Measurements from ENCODE around the gene AGTRAP. TPM values are rescaled to one million over a fixed set of nuclear protein-coding genes. Genes with fewer than 3 reads are reported as not detected.

AGTRAP gene
- total and polyA plus RNA-seq, 9 of the 15 experiments (the other 6 are each of a cell fraction or from before 2014, with no cell fraction given): 26.8 to 105 (median 57.5) TPM

DNA sequence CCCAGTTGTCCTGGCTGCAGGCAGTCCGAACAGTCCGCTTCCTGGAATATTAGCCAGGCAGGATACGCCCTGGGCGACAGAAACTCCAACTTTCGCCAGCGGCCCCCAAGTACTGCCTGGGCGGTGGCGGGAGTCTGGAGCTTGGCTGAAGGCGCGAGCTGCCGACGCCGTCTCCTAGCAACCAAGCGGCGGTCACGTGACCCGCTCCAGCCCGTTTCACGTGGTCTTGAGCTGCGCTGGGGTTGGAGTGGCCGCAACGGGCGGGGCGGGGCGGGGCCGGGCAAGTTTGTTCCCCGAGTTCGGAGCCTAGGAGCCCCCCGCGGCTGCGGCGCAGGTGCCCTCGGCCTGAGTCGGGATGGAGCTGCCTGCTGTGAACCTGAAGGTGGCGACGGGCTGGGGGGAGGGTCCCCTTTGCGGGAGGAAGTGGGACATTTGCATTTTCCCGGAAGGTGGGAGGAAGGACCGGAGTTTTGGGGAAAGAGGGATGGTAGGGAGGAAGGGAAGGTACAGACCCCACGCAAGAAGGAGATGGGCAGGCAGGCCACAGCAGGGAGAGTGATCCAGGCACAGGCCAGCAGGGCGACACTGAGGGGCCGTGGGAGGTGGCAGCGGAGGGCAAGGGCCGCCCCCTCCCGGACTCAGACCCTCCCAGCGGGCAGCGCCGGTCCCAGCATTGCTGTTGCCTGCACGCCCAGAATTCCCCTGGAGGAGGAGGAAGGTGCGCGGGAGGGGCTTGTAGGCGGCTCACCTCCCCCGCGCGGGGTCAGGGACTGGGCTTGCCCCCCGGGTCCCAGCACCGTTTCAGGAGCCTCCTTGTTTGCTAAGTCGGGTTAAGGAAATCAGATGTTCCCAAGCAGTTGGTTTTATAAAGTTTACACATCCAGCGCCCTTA lies at the start of gene AGTRAP (continued):
- TF ChIP-seq, protein P1, sequence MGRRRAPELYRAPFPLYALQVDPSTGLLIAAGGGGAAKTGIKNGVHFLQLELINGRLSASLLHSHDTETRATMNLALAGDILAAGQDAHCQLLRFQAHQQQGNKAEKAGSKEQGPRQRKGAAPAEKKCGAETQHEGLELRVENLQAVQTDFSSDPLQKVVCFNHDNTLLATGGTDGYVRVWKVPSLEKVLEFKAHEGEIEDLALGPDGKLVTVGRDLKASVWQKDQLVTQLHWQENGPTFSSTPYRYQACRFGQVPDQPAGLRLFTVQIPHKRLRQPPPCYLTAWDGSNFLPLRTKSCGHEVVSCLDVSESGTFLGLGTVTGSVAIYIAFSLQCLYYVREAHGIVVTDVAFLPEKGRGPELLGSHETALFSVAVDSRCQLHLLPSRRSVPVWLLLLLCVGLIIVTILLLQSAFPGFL (CRISPR knock-in tag; IDR thresholded peaks at IDR 0.05): no peak
- TF ChIP-seq RUNX1 (IDR thresholded peaks at IDR 0.05; ENCODE audit: low read depth) (no peak), KAT7 (CRISPR knock-in tag; IDR thresholded peaks at IDR 0.05; ENCODE audit: borderline replicate concordance) (0 out of 2 replicates have a peak, but pooled peaks have one; percentile 19), KDM1A (IDR thresholded peaks at IDR 0.05) (peak in 1 of 2 experiments; percentile 54; a peak in 1 of 4 replicates), SIN3B (IDR thresholded peaks at IDR 0.05; ENCODE audit: low read depth) (peak; percentile 80), GATAD2A (IDR thresholded peaks at IDR 0.05) (peak; percentile 77; the same call in 1 of the 2 replicates), SRSF7 (optimal IDR thresholded peaks at IDR 0.05; ENCODE audit: low read depth, low read length) (no peak), PHF8 (IDR thresholded peaks at IDR 0.05; ENCODE audit: borderline replicate concordance, low read length) (peak; percentile 77; the same call in 1 of the 2 replicates), NFRKB (IDR thresholded peaks at IDR 0.05; ENCODE audit: low read depth) (no peak; the same call in 1 of the 2 replicates), TAF1 (IDR thresholded peaks at IDR 0.05; ENCODE audit: control insufficient read depth, extremely low read depth, insufficient read depth, low read length, severe bottlenecking) (peak; percentile 29), FOXA1 (IDR thresholded peaks at IDR 0.05; ENCODE audit: borderline replicate concordance) (no peak), ELF4 (CRISPR knock-in tag; IDR thresholded peaks at IDR 0.05) (peak; percentile 84), MAZ (CRISPR knock-in tag; conservative IDR thresholded peaks at IDR 0.05 in 1 of 2, IDR thresholded peaks at IDR 0.05 in 1 of 2) (peak; percentile 82 to 87), ZNF146 (CRISPR knock-in tag; IDR thresholded peaks at IDR 0.05; ENCODE audit: unreplicated experiment) (peak; percentile 20), NR2C2 (CRISPR knock-in tag; IDR thresholded peaks at IDR 0.05) (no peak), NR2C2 (tag; IDR thresholded peaks at IDR 0.05) (peak; percentile 73), SPI1 (IDR thresholded peaks at IDR 0.05; ENCODE audit: borderline replicate concordance, low read depth, low read length) (peak; percentile 60; the same call in 1 of the 2 replicates), NEUROD1 (IDR thresholded peaks at IDR 0.05; ENCODE audit: borderline replicate concordance, low read depth, low read length, partially characterized antibody) (peak; percentile 20)
- TF ChIP-seq, protein P2, sequence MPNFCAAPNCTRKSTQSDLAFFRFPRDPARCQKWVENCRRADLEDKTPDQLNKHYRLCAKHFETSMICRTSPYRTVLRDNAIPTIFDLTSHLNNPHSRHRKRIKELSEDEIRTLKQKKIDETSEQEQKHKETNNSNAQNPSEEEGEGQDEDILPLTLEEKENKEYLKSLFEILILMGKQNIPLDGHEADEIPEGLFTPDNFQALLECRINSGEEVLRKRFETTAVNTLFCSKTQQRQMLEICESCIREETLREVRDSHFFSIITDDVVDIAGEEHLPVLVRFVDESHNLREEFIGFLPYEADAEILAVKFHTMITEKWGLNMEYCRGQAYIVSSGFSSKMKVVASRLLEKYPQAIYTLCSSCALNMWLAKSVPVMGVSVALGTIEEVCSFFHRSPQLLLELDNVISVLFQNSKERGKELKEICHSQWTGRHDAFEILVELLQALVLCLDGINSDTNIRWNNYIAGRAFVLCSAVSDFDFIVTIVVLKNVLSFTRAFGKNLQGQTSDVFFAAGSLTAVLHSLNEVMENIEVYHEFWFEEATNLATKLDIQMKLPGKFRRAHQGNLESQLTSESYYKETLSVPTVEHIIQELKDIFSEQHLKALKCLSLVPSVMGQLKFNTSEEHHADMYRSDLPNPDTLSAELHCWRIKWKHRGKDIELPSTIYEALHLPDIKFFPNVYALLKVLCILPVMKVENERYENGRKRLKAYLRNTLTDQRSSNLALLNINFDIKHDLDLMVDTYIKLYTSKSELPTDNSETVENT (CRISPR knock-in tag; IDR thresholded peaks at IDR 0.05): peak; percentile 37; the same call in 1 of the 2 replicates
- TF ChIP-seq, protein P3, sequence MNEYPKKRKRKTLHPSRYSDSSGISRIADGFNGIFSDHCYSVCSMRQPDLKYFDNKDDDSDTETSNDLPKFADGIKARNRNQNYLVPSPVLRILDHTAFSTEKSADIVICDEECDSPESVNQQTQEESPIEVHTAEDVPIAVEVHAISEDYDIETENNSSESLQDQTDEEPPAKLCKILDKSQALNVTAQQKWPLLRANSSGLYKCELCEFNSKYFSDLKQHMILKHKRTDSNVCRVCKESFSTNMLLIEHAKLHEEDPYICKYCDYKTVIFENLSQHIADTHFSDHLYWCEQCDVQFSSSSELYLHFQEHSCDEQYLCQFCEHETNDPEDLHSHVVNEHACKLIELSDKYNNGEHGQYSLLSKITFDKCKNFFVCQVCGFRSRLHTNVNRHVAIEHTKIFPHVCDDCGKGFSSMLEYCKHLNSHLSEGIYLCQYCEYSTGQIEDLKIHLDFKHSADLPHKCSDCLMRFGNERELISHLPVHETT (CRISPR knock-in tag; conservative IDR thresholded peaks at IDR 0.05 in 1 of 2, IDR thresholded peaks at IDR 0.05 in 1 of 2): peak in 1 of 2 experiments; percentile 41; a peak in 1 of 4 replicates
- TF ChIP-seq, protein P4, sequence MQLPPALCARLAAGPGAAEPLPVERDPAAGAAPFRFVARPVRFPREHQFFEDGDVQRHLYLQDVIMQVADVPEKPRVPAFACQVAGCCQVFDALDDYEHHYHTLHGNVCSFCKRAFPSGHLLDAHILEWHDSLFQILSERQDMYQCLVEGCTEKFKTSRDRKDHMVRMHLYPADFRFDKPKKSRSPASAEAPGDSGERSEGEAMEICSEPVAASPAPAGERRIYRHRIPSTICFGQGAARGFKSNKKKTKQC (CRISPR knock-in tag; IDR thresholded peaks at IDR 0.05): no peak
